Activated T-helper 2 cell treated with anti-CD3 and anti-CD28 coated beads, Interferon-gamma antibody, Interleukin-2, Interleukin-4, amounts not matched to agents 10 μg/mL and 5 μg/mL and 100 μg/mL, durations not matched to agents 14 hours and 24 hours and 36 hours (primary cell): Measurements from ENCODE around the gene CNIH3. TPM values are rescaled to one million over a fixed set of nuclear protein-coding genes. Genes with fewer than 3 reads are reported as not detected.
A peak's percentile ranks its signal among the peaks of the same experiment; 100 is the strongest.
"Not testable (repeated sequence)": the region's sequence is repeated elsewhere in the genome, so short reads cannot be mapped to it uniquely, and the experiment has no call there.

Experiments
- DNase-seq: peaks from one replicate; pipeline ENCODE4 v3.0.0; 2021; ENCODE audit warnings: low spot score
- H3K27ac Mint-ChIP-seq: one replicate; pipeline ENCODE4 v1.8.0; 2021; ENCODE audit warnings: mixed read lengths
- H3K27me3 Mint-ChIP-seq: one replicate; pipeline ENCODE4 v1.8.0; 2021; ENCODE audit warnings: low read depth, mixed read lengths
- H3K36me3 Mint-ChIP-seq: one replicate; pipeline ENCODE4 v1.8.0; 2021; ENCODE audit warnings: low read depth, mixed read lengths
- H3K4me1 Mint-ChIP-seq: one replicate; pipeline ENCODE4 v1.8.0; 2021; ENCODE audit warnings: low read depth, mixed read lengths
- H3K4me3 Mint-ChIP-seq: one replicate; pipeline ENCODE4 v1.8.0; 2021; ENCODE audit warnings: low read depth, mild to moderate bottlenecking, moderate library complexity, mixed read lengths
- H3K9me3 Mint-ChIP-seq: one replicate; pipeline ENCODE4 v1.8.0; 2021; ENCODE audit warnings: mixed read lengths
- intact Hi-C: fragments of 100-400 bp; cut with micrococcal nuclease; formaldehyde crosslinking; loops from one replicate; pipeline ENCODE4 v1.15.1; 2023
- total RNA-seq: library from RNA; stranded (reverse); gene quantifications from 2 replicates; pipeline ENCODE4 v1.2.3, GENCODE V29; 2022

CNIH3 gene
- total RNA-seq, 1 donor from 2014 or later = 1.5 TPM

- intact Hi-C loops = no loop called here
- no peaks in the 10 kb centered on the region for H3K27me3 Mint-ChIP-seq
- H3K27ac Mint-ChIP-seq = no peak overlapping the region
Observed at GRCh38 chr1:224704107-224704735, 88.1 kb downstream of the CNIH3 start.

DNA sequence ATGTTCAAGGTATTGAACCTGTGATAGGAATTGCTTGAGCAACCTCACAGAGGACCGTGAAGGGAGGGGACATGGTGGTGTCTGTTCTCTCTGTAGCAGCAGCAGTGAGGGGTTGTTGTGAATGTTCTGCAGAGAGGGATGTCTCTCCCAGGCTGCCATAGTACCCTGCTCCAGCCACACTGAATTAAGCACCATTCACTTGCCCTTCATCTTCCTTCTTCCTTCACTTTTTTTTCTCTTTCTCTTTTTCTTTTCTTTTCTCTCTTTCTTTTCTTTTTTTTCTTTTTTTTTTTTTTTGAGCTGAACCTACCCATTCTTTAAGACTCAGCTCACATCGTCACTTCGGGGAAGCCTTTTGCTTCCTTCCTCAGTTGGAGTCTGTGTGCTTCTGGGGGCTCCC is 89.5 kb downstream of the CNIH3 start:
- DNase-seq = no peak
- no peaks in the 10 kb centered on the region for H3K9me3 Mint-ChIP-seq
- H3K27ac Mint-ChIP-seq = no peak overlapping the region
- H3K27me3 Mint-ChIP-seq = peaks cover under 1% of the 10 kb centered on the region
- H3K36me3 Mint-ChIP-seq = no peaks in the 10 kb centered on the region
- peaks cover 9% of the 10 kb centered on the region for H3K4me1 Mint-ChIP-seq
- no peak overlapping the region for H3K4me3 Mint-ChIP-seq
- intact Hi-C loops = no loop called here

More at GRCh38 chr1:224704107-224704735, 88.1 kb downstream of the CNIH3 start:
- no peak for DNase-seq
- Mint-ChIP-seq H3K9me3 (no peaks in the 10 kb centered on the region), H3K4me3 (no peak overlapping the region), H3K36me3 (no peaks in the 10 kb centered on the region), H3K4me1 (peaks cover 9% of the 10 kb centered on the region)

DNA sequence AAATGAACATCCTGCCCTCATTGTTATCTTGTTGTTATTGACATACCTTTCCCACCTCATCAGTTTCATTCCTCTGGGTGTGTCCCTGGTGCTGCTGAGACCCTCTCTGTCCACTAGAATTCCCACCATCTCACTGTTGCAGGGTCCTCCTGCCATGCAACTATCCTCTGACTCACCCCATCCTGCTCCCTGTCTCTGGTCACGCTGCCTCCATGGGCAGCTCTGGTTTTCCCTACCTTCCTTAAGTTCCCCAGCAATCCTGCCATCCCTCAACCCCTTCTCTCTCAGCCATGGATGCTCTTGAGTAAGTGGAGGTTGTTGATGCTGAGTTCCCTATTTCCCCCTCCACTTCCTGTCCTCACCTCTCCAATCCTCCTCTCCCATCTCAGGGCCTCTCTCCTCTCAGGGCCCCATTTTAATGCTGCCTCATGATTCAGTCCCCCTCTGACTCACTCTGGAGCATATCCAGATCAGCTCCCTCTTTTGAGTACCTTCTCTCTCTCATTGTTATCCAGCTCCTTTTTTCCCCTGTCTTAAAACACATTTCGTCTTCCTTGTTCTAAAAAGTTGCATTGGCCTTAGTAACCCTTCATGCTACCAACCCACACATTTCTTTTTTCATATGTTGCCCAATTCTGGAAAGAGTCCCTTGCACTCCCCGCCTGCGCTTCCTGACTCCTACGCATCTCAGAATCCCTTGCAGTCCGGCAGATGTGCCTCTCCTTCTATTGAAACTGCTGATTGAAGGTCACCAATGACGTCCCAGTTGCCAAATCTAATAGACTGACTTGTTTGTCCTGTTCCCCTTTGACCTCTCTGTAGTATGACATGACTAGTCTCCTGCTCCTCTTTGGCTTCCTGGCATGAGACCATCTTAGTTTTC is 92.0 kb downstream of the CNIH3 start:
- Mint-ChIP-seq H3K9me3 (no peaks in the 10 kb centered on the region), H3K27me3 (peaks cover 10% of the 10 kb centered on the region), H3K27ac (peak overlapping the region; percentile 33), H3K4me1 (peaks cover 9% of the 10 kb centered on the region), H3K36me3 (no peaks in the 10 kb centered on the region), H3K4me3 (no peak overlapping the region)
- intact Hi-C loops = no loop called here
- DNase-seq = no peak

GRCh38 chr1:224710196-224710595 is 94.1 kb downstream of the CNIH3 start:
- Mint-ChIP-seq H3K9me3 (no peaks in the 10 kb centered on the region), H3K4me3 (no peak overlapping the region), H3K27me3 (peaks cover 15% of the 10 kb centered on the region), H3K4me1 (peaks cover 9% of the 10 kb centered on the region), H3K27ac (no peak overlapping the region), H3K36me3 (no peaks in the 10 kb centered on the region)
- intact Hi-C loops = no loop called here
- no peak for DNase-seq

- peaks cover 23% of the 10 kb centered on the region for H3K27me3 Mint-ChIP-seq
- intact Hi-C loops, H3K27ac Mint-ChIP-seq, H3K4me1 Mint-ChIP-seq, H3K9me3 Mint-ChIP-seq, DNase-seq, H3K4me3 Mint-ChIP-seq, H3K36me3 Mint-ChIP-seq: not testable (repeated sequence)
Observed at GRCh38 chr1:224711231-224711756, 95.2 kb downstream of the CNIH3 start.

DNA sequence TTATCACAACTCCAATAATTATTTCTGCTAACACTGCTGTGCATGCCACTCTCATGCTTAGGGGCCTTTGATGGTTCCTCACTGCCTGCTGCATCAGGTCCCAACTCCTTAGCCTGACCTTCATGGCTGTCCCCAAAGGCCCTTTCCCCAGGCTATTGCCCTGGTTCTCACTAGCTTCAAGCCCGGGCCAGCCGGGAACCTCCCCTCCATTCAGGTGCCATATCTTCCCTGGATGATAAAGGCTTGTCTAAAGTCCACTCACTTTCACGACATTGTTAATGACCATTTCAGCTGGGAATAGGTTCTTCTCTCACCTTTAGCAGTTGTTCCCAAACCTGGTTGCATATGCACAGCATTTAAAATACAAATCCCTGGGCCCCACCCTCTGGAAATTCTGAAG is 95.8 kb downstream of the CNIH3 start:
- Mint-ChIP-seq H3K27ac (no peak overlapping the region), H3K4me3 (no peak overlapping the region), H3K4me1 (peaks cover 9% of the 10 kb centered on the region), H3K9me3 (no peaks in the 10 kb centered on the region), H3K27me3 (peaks cover 25% of the 10 kb centered on the region), H3K36me3 (no peaks in the 10 kb centered on the region)
- intact Hi-C loops = no loop called here
- DNase-seq = no peak

GRCh38 chr1:224713228-224713627 is 97.1 kb downstream of the CNIH3 start:
- H3K9me3 Mint-ChIP-seq = no peaks in the 10 kb centered on the region
- peaks cover 33% of the 10 kb centered on the region for H3K27me3 Mint-ChIP-seq
- H3K27ac Mint-ChIP-seq = no peak overlapping the region
- H3K4me1 Mint-ChIP-seq = peaks cover 9% of the 10 kb centered on the region
- intact Hi-C loops = no loop called here
- no peaks in the 10 kb centered on the region for H3K36me3 Mint-ChIP-seq
- H3K4me3 Mint-ChIP-seq = no peak overlapping the region
- no peak for DNase-seq

- intact Hi-C loops = no loop called here
- DNase-seq = no peak
- Mint-ChIP-seq H3K36me3 (no peaks in the 10 kb centered on the region), H3K4me1 (peaks cover 8% of the 10 kb centered on the region), H3K27me3 (peaks cover 40% of the 10 kb centered on the region), H3K4me3 (no peak overlapping the region), H3K27ac (no peak overlapping the region), H3K9me3 (no peaks in the 10 kb centered on the region)
Observed at GRCh38 chr1:224714553-224714952, 98.4 kb downstream of the CNIH3 start.

DNA sequence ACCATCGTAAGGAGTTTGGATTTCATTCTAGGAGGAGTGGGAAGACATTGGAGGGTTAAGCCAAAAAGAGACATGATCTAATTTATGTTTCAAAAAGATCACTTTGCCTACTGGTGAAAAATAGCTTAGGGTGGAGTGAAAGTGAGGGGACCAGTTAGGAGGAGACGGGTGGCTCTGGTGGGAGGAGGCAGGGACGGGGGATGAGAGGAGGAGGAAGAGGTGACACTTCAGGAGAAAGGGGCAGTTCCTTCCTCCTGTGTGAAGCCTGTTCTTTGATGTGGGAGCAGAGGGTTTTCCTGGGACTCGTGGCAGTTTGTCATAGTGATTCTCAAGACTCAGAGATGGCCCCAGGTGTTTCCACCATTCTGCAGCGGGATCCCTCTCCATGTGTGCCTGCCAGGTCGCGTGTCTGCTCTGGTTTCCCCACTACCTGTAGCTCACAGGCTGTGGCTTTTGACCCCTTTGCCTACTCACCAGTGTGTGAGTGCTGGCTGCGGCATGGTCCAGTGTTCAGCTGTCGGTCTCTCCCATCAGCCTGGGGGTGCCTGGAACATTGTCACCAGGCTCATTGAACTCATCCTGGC is 102.4 kb downstream of the CNIH3 start:
- Mint-ChIP-seq H3K9me3 (no peaks in the 10 kb centered on the region), H3K27me3 (peaks cover 33% of the 10 kb centered on the region), H3K4me1 (peaks cover 8% of the 10 kb centered on the region), H3K4me3 (no peak overlapping the region), H3K27ac (no peak overlapping the region), H3K36me3 (no peaks in the 10 kb centered on the region)
- no peak for DNase-seq
- intact Hi-C loops = no loop called here

DNA sequence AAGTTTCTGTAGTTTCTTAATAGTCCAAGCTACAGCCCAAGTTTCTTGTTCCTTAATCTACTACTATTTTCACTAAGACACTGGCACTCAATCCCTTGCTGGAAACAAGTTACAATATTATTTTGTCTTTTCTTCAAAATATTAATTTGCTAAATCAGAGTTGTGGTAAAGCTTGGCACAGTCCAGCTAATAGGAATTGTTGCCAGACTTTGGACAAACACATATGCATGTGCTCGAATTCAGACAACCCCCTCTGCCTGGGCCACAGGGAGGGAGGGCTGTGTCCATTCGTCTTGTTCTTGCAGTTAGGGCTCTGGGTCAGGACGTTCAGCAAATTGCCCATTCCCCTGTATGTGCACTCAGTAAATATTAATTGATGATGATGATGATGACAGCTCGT is 103.6 kb downstream of the CNIH3 start:
- H3K27ac Mint-ChIP-seq = no peak overlapping the region
- H3K27me3 Mint-ChIP-seq = peaks cover 33% of the 10 kb centered on the region
- H3K36me3 Mint-ChIP-seq = no peaks in the 10 kb centered on the region
- intact Hi-C loops = no loop called here
- H3K4me1 Mint-ChIP-seq = peaks cover 8% of the 10 kb centered on the region
- H3K9me3 Mint-ChIP-seq = no peaks in the 10 kb centered on the region
- no peak for DNase-seq
- H3K4me3 Mint-ChIP-seq = no peak overlapping the region

GRCh38 chr1:224720216-224720615 is 104.1 kb downstream of the CNIH3 start:
- H3K27ac Mint-ChIP-seq = no peak overlapping the region
- no peak overlapping the region for H3K4me3 Mint-ChIP-seq
- H3K27me3 Mint-ChIP-seq = peaks cover 30% of the 10 kb centered on the region
- no peaks in the 10 kb centered on the region for H3K9me3 Mint-ChIP-seq
- intact Hi-C loops = no loop called here
- no peak for DNase-seq
- no peaks in the 10 kb centered on the region for H3K36me3 Mint-ChIP-seq
- peaks cover 8% of the 10 kb centered on the region for H3K4me1 Mint-ChIP-seq

DNA sequence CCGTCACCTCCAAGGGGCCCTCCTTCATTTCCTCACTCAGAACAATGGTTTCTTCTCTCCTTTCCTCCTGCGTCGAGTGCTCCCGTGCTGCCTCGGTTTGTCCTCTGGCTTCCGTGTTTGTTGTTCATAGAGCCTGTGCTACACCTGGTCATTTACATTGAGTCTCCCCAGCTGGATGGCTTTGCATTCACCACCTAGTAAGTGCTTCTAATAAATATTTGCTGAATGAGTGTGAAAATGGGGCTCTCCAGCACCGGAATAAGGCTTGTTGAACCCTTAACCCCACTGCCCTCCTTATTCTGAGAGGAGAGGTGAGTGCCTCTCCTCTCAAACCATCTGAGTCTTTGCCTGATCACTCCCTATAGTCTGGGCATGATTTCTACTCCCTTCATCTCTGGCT is 104.9 kb downstream of the CNIH3 start:
- Mint-ChIP-seq H3K27ac (no peak overlapping the region), H3K4me1 (peaks cover 8% of the 10 kb centered on the region), H3K36me3 (no peaks in the 10 kb centered on the region), H3K9me3 (no peaks in the 10 kb centered on the region), H3K4me3 (no peak overlapping the region), H3K27me3 (peaks cover 26% of the 10 kb centered on the region)
- no peak for DNase-seq
- intact Hi-C loops = no loop called here

DNA sequence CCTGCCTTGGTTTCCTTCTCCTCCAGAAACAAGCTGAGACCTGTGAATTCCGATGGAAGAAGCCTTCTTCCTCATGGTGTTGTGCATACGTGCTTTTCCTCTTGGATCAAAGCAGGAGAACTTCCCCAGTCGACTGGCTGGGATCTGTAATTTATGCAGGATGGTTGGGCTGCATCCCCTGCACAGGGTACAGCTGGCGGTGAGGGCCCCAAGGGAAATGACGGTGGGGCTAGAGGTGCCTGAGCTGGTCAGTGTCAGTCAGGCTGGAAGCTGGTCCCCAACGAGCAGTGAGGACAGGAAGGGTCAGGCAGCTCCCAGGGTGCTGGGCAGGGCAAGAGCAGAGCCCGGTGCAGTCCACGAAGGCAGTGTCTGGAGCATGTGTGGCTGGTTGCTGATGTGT is 106.7 kb downstream of the CNIH3 start:
- Mint-ChIP-seq H3K4me1 (peaks cover 9% of the 10 kb centered on the region), H3K27ac (no peak overlapping the region), H3K9me3 (no peaks in the 10 kb centered on the region), H3K27me3 (peaks cover 16% of the 10 kb centered on the region), H3K4me3 (no peak overlapping the region), H3K36me3 (no peaks in the 10 kb centered on the region)
- intact Hi-C loops = no loop called here
- no peak for DNase-seq
